ENCODE results near the gene NFATC2IP.
"Not testable (repeated sequence)": the region's sequence is repeated elsewhere in the genome, so short reads cannot be mapped to it uniquely, and the experiment has no call there.

The NFATC2IP gene

DNA sequence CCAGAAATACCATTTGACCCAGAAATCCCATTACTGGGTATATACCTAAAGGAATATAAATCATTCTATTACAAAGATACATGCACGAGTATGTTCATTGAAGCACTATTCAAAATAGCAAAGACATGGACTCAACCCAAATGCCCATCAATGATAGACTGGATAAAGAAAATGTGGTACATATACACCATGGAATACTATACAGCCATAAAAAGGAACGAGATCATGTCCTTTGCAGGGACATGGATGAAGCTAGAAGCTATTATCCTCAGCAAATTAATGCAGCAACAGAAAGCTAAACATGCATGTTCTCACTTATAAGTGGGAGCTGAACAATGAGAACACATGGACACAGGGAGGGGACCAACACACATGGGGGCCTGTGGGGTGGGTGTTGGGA is 24.5 kb upstream of the NFATC2IP start:
- ATAC-seq = not testable (repeated sequence)

DNA sequence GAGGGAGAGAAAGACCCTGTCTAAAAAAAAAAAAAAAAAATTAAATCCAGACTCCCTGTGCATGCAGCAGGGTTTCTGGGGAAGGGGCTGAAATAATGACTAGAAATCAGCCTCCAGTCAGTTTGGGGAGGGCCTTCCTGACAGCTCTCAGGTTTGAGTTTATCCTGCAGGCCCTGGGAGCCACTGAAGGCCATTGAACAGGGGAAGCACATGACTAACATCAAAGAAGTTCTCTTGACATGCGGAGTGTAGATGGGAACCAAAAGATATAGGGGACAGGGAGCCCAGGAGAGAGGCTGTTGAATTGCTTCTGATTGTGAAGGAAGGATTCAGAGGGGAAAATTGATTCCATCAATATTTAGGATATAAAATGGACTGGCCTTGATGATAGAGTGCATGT is 22.9 kb upstream of the NFATC2IP start:
- no peak for ATAC-seq

DNA sequence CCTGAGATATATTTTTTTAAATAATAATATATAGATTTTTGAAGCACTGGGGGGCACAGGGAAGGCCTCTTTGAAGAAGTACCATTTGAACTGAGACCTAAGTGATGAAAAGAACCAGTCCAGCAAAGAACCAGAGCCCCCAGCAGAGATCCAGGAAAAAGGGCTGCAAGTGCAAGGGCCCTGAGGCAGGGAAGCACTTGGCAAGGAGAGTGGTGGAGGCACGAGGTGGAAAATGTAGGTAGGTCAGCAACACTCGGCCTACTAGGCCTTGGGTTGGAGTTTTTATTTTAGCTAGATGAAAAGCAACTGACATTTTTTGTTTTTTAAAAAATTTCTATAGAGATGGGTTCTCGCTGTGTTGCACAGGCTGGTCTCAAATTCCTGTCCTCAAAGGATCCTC is 20.5 kb upstream of the NFATC2IP start:
- no peak for ATAC-seq

DNA sequence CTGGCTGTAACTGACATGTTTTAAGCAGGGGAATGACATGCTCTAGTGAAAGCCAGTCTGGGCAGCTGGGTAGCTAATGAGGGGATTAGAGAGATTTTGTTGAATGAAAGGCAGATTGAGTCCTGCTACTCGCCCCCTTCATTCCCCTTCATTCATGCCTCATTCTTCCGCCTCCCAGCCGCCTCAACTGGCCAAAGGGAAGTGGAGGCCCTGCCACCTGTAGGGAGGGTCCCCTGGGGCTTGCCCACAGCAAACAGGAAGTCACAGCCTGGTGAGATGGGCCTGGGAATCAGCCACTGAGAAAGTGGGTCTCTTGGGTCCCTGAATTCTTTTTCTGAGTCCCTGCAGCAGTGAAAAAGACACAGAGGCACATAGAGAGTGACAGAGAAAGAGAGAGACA is 20.1 kb upstream of the NFATC2IP start:
- no peak for ATAC-seq

DNA sequence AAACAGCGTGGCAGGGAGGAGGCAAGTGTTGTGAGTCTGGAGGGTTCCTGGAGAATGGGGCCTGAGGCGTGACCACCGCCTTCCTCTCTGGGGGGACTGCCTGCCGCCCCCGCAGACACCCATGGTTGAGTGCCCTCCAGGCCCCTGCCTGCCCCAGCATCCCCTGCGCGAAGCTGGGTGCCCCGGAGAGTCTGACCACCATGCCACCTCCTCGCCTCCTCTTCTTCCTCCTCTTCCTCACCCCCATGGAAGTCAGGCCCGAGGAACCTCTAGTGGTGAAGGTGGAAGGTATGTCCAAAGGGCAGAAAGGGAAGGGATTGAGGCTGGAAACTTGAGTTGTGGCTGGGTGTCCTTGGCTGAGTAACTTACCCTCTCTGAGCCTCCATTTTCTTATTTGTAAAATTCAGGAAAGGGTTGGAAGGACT is 18.9 kb upstream of the NFATC2IP start, which contains the start of gene CD19:
Gene CD19 (plus strand): TSS at position 171 of the 425 bp plus-strand sequence. CDS start 30 bp downstream, at position 201.
- ATAC-seq = no peak

DNA sequence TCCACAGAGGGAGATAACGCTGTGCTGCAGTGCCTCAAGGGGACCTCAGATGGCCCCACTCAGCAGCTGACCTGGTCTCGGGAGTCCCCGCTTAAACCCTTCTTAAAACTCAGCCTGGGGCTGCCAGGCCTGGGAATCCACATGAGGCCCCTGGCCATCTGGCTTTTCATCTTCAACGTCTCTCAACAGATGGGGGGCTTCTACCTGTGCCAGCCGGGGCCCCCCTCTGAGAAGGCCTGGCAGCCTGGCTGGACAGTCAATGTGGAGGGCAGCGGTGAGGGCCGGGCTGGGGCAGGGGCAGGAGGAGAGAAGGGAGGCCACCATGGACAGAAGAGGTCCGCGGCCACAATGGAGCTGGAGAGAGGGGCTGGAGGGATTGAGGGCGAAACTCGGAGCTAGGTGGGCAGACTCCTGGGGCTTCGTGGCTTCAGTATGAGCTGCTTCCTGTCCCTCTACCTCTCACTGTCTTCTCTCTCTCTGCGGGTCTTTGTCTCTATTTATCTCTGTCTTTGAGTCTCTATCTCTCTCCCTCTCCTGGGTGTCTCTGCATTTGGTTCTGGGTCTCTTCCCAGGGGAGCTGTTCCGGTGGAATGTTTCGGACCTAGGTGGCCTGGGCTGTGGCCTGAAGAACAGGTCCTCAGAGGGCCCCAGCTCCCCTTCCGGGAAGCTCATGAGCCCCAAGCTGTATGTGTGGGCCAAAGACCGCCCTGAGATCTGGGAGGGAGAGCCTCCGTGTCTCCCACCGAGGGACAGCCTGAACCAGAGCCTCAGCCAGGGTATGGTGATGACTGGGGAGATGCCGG is 18.2 kb upstream of the NFATC2IP start:
- no peak for ATAC-seq

DNA sequence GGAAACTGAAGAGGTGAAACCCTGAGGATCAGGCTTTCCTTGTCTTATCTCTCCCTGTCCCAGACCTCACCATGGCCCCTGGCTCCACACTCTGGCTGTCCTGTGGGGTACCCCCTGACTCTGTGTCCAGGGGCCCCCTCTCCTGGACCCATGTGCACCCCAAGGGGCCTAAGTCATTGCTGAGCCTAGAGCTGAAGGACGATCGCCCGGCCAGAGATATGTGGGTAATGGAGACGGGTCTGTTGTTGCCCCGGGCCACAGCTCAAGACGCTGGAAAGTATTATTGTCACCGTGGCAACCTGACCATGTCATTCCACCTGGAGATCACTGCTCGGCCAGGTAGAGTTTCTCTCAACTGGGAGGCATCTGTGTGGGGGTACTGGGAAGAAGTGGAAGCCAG is 17.6 kb upstream of the NFATC2IP start:
- no peak for ATAC-seq

DNA sequence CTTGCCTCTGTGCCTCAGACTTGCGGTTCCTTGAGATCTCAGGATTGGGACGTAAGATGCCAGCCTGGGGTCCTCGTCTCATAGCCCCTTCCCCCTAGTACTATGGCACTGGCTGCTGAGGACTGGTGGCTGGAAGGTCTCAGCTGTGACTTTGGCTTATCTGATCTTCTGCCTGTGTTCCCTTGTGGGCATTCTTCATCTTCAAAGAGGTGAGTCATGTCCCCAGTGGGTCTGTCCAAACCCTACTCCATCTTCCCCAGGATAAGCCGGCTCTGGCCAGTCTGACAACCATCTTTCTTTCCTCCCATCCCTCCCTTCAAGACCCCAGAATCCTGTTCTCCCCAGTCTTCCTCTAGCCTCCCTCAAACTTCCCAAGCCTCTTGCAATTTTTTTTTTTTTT is 15.4 kb upstream of the NFATC2IP start:
- ATAC-seq = no peak

DNA sequence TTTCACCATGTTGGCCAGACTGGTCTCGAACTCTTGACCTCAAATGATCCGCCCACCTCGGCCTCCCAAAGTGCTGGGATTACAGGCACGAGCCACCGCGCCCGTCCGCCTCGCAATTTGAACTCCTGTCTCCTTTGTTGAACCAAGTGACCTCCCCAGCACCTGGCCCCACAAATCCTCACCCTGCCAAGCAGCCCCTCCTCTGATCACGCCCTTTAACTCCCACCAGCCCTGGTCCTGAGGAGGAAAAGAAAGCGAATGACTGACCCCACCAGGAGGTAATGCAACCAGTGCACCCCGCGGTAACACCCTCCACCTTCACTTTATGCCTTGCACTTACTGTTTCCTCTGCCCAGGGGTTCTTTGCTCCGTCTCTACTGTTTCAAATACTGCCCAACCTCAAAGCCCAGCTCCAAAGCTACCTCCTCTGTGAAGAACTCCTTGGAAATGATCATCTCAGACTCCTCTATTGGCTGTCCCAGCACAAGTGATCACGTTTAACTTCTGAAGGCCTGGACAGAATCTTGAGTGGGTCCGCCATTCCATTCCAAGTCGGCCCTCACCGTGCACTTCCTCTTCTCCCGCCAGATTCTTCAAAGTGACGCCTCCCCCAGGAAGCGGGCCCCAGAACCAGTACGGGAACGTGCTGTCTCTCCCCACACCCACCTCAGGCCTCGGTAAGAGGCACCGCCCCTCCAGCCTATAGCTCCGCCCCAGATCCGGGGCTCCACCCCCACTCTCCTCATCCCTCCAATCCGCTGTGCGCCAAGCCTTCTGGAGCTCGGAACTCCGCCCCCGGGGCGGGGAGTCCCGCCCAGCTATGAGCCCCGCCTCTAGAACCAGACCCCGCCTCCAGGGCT is 14.6 kb upstream of the NFATC2IP start:
- ATAC-seq = peak; percentile 97 to 98

DNA sequence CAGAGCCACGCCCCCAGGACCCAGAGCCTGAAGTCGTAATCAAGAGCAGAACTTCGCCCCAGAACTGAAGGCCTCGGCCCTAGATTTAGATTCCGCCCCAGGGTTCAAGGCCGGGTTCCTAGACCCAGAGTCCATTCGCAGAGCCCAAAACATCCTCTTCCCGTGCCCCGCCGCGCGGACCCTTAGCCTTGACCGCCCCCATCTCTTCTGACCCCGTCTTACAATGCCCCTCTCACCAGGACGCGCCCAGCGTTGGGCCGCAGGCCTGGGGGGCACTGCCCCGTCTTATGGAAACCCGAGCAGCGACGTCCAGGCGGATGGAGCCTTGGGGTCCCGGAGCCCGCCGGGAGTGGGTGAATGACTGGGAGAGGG is 14.0 kb upstream of the NFATC2IP start:
- no peak for ATAC-seq

DNA sequence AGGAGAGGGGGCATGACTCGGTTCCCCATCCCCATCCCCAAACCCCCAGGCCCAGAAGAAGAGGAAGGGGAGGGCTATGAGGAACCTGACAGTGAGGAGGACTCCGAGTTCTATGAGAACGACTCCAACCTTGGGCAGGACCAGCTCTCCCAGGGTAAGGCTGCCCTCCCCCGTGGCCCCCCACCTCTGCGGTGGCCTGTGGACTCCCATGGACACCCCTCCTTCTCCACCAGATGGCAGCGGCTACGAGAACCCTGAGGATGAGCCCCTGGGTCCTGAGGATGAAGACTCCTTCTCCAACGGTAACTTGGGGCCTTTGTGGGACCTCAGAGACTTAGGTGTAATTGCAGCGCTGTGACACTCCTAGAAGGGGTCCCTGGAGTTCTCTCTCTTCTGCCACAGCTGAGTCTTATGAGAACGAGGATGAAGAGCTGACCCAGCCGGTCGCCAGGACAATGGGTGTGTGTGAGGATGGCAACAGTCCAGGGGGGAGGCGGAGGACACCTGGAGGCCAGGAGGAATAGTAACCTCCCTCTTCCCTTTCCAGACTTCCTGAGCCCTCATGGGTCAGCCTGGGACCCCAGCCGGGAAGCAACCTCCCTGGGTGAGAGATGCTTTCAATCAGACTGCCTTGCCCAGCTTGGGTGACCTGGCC is 13.4 kb upstream of the NFATC2IP start:
- ATAC-seq = no peak

DNA sequence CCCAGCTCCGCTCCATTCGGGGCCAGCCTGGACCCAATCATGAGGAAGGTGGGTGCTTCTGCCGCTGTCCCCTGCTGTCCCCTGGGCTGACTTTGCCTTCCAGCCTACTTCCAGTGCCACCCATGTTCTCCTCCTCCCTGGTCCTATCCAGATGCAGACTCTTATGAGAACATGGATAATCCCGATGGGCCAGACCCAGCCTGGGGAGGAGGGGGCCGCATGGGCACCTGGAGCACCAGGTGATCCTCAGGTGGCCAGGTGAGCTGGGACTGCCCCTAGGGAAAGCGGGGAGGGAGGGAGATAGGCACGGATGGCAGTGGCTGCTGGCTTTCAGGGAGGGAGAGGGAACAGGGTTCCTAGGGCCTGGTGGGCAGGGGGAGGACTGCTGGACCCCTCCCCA is 12.0 kb upstream of the NFATC2IP start:
- ATAC-seq = no peak

DNA sequence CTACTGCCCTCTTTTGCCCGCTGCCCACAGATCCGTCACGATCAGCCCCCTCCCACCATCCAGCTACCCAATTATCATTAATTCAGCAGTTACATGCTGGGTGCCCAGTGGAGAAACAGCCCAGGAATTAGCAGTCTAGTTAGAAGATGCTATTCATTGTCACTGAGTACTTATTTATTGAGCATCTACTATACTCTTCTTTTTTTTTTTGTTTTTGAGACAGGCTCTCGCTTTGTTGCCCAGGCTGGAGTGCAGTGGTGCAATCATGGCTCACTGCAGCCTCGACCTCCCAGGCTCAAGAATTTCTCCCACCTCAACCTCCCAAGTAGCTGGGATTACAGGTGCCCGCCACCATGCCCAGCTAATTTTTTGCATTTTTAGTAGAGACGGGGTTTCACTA is 10.9 kb upstream of the NFATC2IP start:
- ATAC-seq = not testable (repeated sequence)

DNA sequence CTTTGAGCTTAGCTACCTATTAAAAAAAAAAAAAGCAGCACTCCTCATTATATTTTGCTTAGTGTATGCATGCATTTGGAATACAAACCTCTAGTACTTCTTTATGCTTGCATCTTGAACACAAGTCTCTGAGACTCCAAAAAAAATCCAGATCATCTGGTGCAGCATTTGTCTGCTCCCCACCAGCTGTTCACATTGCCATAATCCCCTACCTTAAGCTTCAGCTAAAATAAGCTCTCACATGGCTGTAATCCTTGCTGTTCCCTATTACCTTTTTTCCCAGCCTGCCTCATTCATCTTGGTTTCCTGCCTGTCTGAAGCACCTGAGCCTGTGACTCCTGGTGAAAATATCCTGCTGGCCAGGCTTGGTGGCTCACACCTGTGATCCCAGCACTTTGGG is 7.5 kb upstream of the NFATC2IP start:
- no peak for ATAC-seq

DNA sequence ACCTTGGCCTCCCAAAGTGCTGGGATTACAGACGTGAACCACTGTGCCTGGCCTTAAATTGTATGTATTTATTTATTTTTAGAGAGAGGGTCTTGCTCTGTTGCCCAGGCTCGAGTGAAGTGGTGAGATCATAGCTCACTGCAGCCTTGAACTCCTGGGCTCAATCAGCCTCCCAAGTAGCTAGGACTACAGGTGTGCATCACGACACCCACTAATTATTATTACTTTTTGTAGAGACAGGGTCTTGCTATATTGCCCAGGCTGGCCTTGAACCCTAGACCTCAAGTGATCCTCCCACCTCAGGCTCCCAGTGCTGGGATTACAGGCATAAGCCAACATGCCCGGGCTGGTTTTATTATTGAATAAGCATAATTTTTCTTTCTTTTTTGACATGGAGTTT is 4.1 kb upstream of the NFATC2IP start:
- no peak for ATAC-seq

DNA sequence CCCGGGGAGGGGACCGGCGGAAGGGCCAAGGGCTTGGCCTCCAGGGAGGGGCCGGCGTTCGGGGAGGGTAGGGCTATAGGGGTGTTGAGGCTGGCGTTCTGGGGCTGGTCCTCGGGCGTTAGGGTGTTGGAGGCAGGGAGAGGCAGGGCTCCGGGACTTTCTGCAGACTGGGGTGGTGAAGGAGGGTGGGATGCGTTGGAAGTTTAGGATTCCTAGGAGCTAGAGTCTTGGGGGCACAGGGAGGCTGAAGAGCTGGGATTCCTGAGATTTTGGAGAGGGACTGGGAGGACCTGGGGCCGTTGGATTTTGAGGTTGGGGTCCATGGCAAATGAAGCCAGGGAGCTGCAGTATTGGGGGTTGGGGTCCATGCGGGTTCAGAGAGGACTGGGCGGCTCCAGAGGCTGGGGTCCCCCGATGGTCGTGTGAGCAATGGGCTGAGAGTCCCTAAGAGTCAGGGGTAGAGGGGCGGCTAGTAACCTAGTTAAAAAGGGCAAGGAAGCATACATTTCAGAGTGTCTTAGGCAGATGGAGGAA is 740 bp downstream of the NFATC2IP start:
- no peak for ATAC-seq

DNA sequence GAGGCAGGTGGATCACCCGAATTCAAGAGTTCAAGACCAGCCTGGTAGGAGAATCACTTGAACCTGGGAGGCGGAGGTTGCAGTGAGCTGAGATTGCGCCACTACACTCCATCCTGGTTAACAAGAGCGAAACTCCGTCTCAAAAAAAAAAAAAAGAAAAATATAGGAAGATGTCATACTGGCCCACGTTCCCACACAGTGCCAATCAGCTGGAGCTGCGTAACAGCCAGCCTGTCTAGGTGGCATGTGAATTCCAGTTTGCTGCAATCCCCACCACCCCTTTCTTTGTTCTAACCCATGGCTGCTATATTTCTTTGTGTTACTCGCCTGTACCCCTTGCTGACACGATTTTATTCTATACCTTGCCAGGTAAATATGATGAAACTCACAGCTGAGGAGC is 7.5 kb downstream of the NFATC2IP start:
- ATAC-seq = no peak

DNA sequence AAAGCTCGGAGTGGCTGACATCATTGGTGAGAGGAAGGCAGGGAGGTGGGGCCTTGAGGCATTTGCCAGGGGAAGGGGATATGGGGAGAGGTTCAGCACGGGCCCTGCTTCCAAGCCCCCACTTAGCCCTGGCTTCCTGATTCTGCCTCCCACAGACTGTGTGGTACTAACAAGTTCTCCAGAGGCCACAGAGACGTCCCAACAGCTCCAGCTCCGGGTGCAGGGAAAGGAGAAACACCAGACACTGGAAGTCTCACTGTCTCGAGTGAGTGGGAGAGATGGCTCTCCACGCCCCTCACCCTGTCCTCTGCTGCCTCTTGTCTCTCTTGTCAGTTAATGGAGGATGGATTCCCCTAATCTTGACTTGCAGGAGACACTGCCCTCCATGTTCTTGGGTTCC is 8.1 kb downstream of the NFATC2IP start:
- ATAC-seq = no peak

DNA sequence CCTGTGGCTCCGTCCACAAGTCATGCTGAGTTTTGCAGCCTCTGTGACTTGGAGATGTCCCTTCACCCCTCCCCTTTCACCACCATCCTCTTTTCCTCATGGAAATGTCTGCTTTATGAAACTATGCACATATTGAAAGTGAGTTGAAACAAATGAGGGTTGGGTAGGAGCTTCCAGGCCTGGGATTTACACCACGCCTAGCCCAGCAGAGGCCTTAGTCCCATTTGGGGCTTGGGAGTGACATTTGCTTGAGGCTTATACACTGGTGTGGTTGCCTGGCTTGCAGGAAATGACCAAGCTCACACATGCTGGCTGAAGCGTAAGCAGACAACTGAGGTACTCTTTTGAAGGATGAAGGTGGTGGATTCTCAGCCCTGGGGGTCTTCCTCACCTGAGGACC is 13.3 kb downstream of the NFATC2IP start:
- no peak for ATAC-seq

DNA sequence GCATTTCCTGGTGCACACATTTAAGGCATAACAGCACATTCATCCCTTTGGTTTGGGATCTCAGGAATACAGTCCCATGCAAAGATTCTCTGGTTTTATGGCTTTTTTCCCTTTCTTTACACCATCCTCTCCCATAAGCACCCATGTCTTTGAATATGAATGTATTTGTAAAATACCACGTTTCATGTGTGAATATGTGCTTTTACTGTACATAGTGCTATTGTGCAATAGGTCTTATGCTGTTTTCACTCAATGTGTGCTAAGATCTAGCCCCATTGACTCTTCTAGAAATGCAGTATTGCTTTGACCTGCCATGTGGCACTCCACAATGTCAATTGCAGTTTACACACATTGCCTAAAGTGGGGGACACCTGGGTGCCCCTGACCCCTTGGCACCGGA is 13.8 kb downstream of the NFATC2IP start:
- ATAC-seq = no peak

DNA sequence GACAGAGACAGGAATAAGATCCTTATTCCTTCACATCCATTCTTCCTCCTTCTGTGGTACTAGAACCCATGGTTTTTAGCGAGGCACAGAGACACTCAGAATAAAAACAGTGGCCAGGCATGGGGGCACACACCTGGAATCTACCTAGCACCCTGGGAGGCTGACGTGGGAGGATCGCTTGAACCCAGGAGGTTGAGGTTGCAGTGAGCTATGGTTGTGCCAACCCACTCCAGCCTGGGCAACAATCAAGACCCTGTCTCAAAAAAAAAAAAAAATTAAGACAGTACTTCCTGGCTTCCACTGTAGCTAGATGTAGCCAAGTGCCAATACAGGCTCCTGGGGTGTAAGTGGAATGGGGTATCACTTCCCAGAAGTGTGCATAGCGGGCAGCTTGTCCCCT is 16.4 kb downstream of the NFATC2IP start:
- no peak for ATAC-seq

DNA sequence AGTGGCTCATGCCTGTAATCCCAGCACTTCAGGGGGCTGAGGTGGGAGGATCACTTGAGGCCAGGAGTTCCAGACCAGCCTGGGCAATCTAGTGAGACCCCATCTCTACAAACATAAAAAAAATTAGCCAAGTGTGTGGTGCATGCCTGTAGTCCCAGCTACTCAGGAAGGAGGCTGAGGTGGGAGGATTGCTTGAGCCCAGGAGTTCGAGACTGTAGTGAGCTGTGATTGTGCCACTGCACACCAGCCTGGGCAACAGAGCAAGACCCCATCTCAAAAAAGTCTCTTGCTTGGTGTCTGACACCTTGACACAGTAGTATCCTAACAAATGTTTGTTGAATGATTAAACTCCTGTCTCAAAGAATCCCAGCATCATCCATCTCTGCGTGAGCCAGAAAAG is 19.0 kb downstream of the NFATC2IP start:
- ATAC-seq = not testable (repeated sequence)

DNA sequence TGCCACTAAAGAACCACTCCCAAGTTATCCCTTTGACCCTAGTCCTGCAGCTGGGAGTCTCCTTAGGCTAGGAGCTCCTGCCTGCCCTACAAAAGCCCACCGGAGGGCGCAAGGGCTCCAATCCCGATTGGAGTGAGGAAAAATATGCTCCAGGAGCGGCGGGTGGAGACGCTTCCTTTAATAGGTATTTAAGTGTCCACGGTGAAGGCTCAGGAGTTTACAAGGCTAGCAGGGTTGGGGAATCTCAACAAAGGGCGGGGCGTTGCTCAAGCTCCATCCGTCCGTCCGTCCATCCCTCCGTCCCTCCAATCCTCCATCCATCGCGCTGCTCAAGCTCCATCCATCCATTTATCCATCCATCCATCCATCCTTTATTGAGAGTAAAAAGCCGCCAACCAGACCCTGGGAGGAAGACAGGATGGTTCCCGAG is 23.3 kb downstream of the NFATC2IP start:
- ATAC-seq = peak; percentile 5 to 8
